Measurements from ENCODE around the gene GINS1. TPM values are rescaled to one million over a fixed set of nuclear protein-coding genes. Genes with fewer than 3 reads are reported as not detected.

GINS1 gene
- total and polyA plus RNA-seq, 8 donors = 0.32 to 0.98 (median 0.49) TPM

- no peaks in the 10 kb centered on the region for H3K36me3 ChIP-seq
- no peaks in the 10 kb centered on the region for H3K27me3 ChIP-seq
- no peak overlapping the region for H3K4me3 ChIP-seq
- no peak overlapping the region for H3K27ac ChIP-seq
- WGBS, 2 donors = 91 to 92% methylated on average over 11 to 12 of the region's 12 CpGs
- intact Hi-C loops (cut with DNase I) = no loop called here
- no peak for FAIRE-seq
- no peak for ATAC-seq
- DNase-seq = peak in 1 of 6 donors; percentile 55
- H3K4me1 ChIP-seq = no peaks in the 10 kb centered on the region
- H3K9me3 ChIP-seq = no peaks in the 10 kb centered on the region
- no peak for TF ChIP-seq CTCF (IDR thresholded peaks at IDR 0.05)
Observed at GRCh38 chr20:25491446-25492038, 84.1 kb downstream of the GINS1 start.

DNA sequence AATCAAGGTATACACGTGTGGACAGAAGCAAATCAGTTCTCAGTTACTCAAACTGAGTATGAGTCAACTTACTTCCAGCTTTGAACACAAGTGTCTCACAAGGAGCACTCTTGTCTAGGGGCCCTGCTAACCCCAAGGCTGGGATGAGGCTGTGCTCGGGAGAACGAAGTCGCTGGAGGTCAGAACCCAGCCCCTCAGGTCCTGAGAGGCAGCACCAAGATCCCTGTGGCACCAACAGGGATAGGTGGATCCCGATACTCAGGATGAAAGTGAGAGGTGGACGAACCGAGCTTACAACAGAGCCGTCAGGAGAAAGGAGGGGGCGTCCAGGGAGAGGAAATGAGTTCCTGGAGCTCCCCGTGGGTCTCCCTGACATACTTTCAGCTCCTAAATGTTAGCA lies 85.7 kb downstream of the GINS1 start:
- H3K27ac ChIP-seq = no peak overlapping the region
- no peaks in the 10 kb centered on the region for H3K9me3 ChIP-seq
- no peaks in the 10 kb centered on the region for H3K4me1 ChIP-seq
- DNase-seq = peak in 1 of 6 donors; percentile 16
- ATAC-seq = no peak
- H3K4me3 ChIP-seq = no peak overlapping the region
- FAIRE-seq = no peak
- no peaks in the 10 kb centered on the region for H3K36me3 ChIP-seq
- H3K27me3 ChIP-seq = no peaks in the 10 kb centered on the region
- WGBS, 2 donors = 89 to 90% methylated on average over 10 of the region's 10 CpGs
- TF ChIP-seq CTCF (IDR thresholded peaks at IDR 0.05) = no peak
- intact Hi-C loops (cut with DNase I) = no loop called here

DNA sequence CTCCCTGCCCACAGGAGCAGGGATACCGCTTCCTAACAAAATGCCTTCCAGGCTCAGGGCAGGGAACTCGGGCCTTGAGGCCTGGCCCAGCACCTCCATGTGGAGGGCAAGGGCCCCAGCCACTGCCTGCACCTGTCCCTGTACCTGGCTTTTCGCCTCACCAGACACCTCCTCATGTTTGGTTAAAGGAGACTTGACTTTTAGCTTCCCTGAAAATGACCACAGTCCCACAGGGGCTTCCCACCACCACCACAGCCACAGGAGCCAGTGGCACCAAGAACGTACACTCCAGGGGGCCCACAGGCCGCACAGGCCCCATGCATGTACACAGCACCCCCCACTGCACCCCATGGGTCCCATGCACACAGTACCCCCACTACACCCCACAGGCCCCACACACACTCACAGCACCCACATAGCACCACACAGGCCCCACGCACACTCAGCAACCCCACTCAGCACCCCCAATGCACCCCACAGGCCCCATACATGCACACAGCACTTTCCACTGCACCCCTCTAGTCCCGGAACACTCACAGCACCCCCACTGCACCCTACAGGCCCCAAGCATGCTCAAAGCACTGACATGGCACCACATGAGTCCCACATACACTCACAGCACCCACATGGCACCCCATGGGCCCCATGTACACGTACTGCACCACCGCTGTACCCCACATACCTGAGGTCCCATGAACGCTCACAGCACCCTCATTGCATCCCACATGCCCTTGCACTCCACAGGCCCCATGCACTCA lies 86.5 kb downstream of the GINS1 start:
- Histone ChIP-seq H3K27me3 (no peaks in the 10 kb centered on the region), H3K4me1 (no peaks in the 10 kb centered on the region), H3K9me3 (no peaks in the 10 kb centered on the region), H3K36me3 (no peaks in the 10 kb centered on the region), H3K4me3 (no peak overlapping the region), H3K27ac (no peak overlapping the region)
- 93 to 97% methylated on average over 10 of the region's 10 CpGs for WGBS, 2 donors
- intact Hi-C loops (cut with DNase I) = no loop called here
- ATAC-seq (no peak), DNase-seq (peak in 1 of 6 donors; percentile 40), FAIRE-seq (no peak)
- no peak for TF ChIP-seq CTCF (IDR thresholded peaks at IDR 0.05)

DNA sequence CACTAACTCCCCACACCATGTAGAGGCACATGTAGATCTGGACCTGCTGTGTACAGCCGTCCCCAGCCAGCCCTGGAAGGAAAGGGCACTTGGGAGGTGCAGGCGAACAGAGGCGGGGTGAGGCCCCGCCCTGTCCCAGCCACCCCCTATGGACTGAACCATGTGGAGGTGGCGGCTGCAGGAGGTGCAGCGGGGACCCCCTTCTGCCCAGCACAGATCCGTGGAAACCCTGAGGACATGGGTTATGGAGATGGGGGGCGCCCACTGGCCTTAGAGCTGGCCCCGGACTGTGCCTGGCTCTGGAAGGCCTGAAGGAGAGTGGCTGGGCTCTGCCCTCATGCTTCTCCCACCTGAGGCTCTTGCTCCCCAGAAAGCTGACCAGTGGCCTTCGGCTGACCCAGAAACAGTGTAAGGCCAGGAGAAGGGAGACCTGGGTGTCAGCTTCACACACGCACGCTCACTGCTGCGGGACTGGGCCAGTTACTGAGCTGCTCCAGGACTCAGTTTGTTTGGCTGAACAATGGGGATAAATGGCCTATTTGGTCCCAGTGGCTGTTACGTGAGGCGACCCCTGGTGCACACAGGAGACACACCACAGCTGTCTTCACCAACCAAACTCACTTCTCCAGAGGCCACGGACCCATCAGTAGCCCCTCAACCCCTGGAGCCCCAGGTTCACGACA lies 87.2 kb downstream of the GINS1 start:
- no peak overlapping the region for H3K27ac ChIP-seq
- no peak for TF ChIP-seq CTCF (IDR thresholded peaks at IDR 0.05)
- no peaks in the 10 kb centered on the region for H3K27me3 ChIP-seq
- WGBS, 2 donors = 89% methylated on average over 16 to 17 of the region's 17 CpGs
- no peaks in the 10 kb centered on the region for H3K9me3 ChIP-seq
- FAIRE-seq = no peak
- DNase-seq = peak in 1 of 6 donors; percentile 40
- H3K4me3 ChIP-seq = no peak overlapping the region
- intact Hi-C loops (cut with DNase I) = no loop called here
- H3K36me3 ChIP-seq = no peaks in the 10 kb centered on the region
- ATAC-seq = no peak
- H3K4me1 ChIP-seq = no peaks in the 10 kb centered on the region
